ENCODE measurements around the gene TEKT5.
"Not testable (repeated sequence)": the region's sequence is repeated elsewhere in the genome, so short reads cannot be mapped to it uniquely, and the experiment has no call there.

The TEKT5 gene

GRCh38 chr16:10694830-10695229, at the start of gene TEKT5:
Gene TEKT5 (minus strand): TSS chr16:10694930. CDS start chr16:10694873, 57 bp downstream.
- no peak for DNase-seq (ENCODE audit: low read depth in 2 of 2)

DNA sequence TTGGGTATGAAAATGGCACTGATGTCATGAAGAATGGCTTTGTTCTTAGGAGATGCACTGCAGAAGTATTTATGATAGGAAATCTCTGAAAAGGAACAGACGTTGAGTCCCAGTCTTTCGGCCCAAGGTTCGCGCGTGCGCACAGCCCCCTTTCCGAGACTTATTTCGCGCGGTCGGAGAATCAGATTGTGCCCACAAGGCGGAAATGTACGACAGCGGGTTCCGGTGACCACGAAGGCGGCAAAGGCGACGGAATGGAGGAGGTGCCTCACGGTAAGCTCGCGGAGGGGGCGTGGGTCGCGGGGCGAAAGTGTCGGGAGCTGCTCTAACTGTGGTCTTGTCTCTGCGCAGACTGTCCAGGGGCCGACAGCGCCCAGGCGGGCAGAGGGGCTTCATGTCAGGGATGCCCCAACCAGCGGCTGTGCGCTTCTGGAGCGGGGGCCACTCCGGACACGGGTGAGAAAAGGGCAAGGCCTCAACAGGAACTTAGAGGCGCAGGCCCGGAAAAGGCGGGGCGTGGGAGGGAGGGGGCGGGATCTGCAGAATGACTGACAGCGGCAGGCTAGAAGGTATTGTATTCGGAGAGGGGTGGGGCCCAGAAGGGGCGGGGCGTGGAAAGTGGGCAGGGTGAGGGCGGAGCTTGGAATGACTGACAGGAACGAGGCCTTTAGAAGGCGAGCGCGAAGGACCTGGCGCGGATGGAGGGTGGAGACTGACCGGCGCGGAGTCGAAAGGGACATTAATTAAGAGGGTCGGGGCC, 49.1 kb upstream of the TEKT5 start, which contains the start of gene NUBP1:
NUBP1 (plus strand) TSS at position 233 of the 760 bp plus-strand sequence; CDS start at position 255, 22 bp downstream.
- peak; percentile 99 for DNase-seq (ENCODE audit: low read depth in 2 of 2)

DNA sequence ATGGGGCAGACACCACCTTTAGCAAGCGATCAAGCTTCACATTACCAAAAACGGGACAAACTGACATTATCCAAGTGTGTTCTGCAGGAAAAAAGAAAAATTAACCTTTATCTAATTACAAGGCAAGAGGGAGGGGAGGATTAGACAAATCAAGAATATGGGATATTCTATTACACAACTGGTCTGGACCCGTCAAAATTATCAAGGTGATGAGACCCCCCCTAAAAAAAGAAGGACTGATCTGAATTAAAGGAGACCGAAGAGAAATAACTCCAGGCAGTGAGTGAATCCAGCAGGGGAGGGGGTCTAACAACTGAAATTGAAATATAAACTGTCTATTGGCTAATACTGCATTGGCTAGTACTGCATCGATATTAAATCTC, 48.5 kb upstream of the TEKT5 start:
- no peak for DNase-seq (ENCODE audit: low read depth in 2 of 2)

- no peak for DNase-seq (ENCODE audit: low read depth in 2 of 2)
Measured at GRCh38 chr16:10741844-10742243, 47.1 kb upstream of the TEKT5 start.

DNA sequence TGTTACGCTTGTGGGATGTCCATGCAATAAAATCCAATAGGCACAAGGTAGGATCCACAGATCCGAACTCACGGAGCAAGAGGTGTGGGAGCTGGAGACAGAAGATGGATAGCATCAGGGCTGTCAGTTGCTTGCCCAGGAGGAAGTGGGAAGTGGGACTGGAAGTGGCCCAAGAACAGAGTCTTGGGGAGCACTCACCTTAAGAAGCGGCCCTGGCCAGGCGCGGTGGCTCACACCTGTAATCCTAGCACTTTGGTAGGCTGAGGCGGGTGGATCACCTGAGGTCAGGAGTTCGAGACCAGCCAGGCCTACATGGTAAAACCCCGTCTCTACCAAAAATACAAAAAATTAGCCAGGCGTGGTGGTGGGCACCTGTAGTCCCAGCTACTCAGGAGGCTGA, 46.5 kb upstream of the TEKT5 start:
- DNase-seq (ENCODE audit: low read depth in 2 of 2): not testable (repeated sequence)

DNA sequence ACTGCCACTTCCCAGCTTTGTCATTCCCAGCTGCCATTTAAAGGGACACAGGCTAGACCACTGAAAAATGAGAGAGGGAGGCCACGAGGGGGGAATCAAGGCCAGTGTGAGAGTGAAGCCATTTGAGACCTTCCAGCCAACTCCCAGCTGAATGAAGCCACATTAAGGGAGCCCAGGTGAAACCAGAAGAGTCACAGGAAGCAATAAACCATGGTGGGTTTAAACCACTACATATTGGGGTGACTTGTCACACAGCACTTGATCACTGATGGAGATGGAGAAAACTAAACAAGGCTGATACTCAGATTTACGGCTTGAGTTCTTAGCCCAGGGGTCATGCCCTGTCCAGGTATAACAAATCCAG, 46.1 kb upstream of the TEKT5 start:
- DNase-seq (ENCODE audit: low read depth in 2 of 2): no peak

DNA sequence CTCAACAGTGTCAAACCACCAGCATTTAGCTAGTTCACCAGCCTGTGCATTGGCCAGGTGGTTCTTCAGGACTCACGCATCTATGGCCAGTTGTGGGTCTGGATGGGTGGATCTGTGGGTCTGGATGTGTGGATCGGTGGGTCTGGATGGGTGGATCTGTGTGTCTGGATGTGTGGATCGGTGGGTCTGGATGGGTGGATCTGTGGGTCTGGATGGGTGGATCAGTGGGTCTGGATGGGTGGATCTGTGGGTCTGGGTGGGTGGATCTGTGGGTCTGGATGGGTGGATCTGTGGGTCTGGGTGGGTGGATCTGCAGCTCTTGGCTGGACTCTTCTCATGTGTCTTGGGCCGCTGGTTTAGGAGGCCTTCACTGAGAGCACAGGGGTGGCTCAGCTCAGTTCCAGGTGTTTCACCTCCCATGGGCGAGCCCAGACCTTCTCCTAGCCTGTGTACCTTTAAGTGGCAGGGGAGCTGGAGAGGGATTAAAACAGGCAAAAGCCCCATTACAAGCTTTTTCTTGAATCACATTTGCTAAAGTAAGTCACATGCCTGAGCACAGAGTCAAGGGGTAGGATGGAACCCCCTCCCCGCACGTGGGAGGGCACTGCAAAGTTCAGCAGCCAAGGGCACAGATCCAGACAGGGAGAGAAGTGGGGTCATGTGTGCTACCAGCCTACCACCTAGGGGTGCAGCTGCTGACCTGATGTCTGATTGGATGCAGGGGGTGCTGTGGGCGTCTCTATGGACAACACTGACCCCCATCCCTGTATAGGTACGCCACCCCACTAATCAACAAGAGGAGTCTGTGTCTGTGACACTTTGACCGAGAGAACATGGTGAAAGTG, 45.5 kb upstream of the TEKT5 start:
- no peak for DNase-seq (ENCODE audit: low read depth in 2 of 2)

DNA sequence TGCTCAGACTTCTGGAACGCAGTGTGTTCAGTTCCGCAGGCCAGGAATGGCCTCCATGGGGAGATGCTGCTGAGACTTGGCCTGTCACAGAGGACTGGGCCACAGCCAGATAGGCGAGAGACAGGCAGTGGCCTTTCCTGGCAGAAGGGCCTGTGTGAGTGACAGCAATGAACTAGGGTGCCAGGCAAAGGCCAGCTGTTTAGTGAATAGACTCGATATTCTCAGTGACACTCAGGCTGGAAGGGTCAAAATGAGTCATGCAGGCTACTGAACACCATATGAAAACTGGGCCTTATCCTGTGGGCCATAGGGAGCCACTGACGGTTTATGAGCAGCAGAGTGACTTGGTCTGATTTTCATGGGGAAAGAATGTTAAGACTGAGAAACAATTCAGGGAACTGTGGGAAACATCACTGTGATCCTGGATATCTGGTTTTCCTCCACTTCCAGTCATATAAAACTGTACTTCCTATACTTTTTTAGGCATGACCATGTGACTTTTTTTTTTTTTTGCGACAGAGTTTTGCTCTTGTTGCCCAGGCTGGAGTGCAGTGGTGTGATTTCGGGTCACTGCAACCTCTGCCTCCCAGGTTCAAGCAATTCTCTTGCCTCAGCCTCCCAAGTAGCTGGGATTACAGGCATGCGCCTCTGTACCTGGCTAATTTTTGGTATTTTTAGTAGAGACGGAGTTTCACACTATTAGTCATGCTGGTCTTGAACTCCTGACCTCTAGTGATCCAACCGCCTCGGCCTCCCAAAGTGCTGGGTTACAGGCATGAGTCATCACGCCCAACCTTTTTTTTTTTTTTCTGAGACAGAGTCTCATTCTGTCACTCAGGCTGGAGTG, 43.7 kb upstream of the TEKT5 start:
- peak in 1 of 2 donors; percentile 20 for DNase-seq (ENCODE audit: low read depth in 2 of 2)

GRCh38 chr16:10737068-10737625, 42.4 kb upstream of the TEKT5 start:
- DNase-seq (ENCODE audit: low read depth in 2 of 2): peak in 1 of 2 donors; percentile 46

DNA sequence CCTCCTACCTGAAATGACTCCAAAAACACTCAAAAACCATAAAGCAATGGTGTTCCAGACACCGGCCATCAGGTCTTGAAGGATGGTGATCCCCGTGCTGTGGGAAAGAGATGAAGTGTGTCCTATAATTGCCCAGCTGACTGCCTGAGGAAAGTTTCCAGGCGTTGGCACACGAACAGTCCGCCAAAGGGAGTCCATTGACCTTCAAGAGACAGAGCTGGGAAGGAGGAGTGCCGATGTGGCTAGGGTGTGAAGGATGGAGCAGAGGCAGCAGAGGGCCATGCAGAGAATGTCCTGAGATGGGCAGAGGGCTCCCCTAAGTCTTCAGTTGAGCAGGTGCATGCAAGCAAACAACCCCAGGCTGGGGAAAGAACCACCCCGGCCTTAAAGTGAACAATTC, 37.1 kb upstream of the TEKT5 start:
- no peak for DNase-seq (ENCODE audit: low read depth in 2 of 2)

DNA sequence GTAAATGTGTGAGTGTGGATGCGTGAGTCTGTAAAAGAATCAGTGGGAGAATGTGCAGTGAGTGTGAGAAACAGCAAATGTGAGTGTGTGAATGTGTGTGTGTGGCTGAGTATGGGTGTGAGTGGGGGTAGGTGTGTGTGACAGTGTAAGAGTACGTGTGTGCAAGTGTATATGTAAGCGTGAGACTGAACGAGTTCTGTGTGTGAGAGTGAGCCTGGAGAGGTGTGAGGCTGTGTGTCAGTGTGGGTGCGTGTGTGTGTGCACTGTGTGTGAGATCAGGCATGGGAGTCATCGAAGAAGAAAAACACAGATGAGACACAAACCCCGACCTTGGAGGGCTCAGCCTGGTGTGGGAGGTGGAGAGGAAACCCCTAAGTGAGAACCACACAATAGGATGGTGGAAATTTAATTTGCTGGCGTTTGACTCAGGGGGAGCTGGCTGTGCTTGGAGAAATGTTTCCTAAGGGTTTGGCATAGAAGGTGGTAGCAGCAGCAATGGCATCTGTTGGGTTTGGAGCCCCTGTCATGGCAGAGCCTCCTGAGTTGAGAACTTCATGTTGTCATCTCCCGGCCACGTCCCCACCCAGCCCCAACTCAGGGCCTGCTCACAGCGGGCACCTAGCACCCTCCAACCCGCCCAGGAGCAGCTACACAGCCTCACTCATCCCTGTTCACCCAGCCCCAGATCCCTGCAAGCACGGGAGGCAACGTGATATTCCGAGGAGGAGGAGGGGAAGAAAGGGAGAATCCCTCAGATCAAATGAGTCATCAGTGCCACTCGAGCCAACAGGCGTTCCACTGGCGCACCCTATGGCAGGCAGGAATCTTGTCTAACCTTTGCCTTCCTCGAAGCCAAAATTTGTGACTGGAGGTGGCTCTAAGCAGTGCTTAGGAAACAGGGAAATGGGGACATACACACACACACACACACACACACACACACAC, 34.6 kb upstream of the TEKT5 start:
- no peak for DNase-seq (ENCODE audit: low read depth in 2 of 2)

DNA sequence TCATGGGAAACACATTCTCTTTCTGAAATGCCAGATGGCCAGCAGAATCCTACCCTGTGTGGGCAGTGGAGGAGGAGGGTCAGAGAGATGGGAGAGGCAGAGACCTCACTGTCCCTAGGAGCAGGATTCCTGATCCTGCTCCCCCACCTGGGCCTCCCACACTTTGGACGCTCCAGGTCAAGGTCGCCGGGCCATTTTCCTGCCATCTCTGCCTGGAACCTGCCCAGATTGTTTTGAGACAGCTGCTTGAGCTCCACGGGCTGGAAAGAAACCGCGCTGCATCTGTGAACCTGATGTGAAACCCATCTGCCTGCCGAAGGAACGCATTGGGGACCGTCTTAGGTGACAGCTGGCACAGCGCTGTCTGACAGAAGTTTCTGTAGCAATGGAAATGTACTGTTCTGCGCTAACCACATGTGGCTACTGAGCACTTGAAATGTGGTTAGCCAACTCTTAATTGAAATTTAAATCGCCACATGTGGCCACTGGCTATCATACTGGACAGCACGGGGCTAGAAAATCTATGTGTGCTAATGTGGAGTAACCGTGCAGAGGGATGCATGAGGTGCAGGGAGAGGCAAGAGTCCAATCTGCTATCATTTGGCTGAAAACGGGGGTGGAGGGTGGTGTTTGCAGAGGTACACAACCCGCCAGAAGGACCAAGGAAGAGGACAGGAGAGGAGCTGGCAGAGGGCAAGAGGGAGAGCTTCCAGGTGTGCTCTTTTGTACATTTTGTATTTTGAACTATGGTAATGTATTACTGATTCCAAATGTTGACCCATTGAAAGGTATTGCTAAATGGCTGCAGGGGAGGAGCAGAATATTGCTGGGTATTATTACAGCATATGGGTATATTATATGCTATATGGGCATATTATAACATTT, 33.5 kb upstream of the TEKT5 start:
- DNase-seq (ENCODE audit: low read depth in 2 of 2): no peak

GRCh38 chr16:10708969-10709368, 14.2 kb upstream of the TEKT5 start:
- no peak for DNase-seq (ENCODE audit: low read depth in 2 of 2)

DNA sequence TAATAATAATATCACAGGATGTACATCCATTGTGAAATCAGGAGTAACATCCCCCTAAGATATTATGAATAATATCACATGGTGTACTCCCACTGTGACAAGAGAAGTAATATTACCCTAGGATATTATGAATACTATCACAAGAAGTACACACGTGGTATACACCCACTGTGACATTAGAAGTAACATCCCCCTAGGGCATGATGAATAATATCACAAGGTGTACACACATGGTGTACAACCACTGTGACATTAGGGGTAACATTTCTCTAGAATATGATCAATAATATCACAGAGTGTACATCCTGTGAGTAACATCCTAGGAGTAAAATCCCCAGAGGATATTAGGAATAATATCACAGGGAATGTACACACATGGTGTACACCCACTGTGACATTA, 5.0 kb upstream of the TEKT5 start:
- DNase-seq (ENCODE audit: low read depth in 2 of 2): no peak

GRCh38 chr16:10694306-10694705, 424 bp downstream of the TEKT5 start:
- DNase-seq (ENCODE audit: low read depth in 2 of 2): no peak

DNA sequence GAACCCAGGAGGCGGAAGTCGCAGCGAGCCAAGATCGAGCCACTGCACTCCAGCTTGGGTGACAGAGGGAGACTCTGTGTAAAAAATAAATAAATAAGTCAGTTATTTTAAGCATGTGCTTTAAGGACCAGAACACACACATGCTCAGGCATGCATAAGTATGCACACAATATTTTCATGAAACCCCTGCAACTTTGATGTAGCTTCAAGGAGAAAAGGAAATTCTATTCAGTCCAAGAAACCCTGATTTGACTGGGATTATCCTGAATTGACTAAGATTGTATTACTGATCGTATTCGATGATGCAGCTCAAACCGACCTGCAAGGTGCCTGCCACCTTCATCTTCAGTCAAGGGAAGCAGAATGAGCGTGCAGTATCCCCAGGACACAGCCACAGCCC, 841 bp downstream of the TEKT5 start:
- DNase-seq (ENCODE audit: low read depth in 2 of 2): no peak

DNA sequence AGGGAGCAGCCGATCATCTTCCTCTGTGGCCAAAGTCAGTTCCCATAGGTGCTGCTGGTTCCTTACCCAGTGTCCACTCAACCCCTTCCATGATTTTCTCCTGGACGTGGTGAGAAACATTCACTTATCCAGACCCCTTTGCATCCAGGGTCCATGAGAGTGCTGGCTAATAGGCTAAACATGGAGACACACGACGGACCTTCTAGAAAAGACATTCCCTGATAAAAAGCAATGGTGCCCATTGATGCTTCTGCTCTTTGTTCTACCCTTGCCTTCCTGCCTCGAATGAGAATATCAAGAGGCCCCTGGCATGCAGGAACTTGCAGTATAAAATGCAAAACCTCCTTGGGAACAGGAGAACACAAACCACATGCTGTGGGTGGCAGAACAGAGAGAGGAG, 2.3 kb downstream of the TEKT5 start:
- no peak for DNase-seq (ENCODE audit: low read depth in 2 of 2)

- DNase-seq (ENCODE audit: low read depth in 2 of 2): no peak
Measured at GRCh38 chr16:10688726-10689125, 6.0 kb downstream of the TEKT5 start.

DNA sequence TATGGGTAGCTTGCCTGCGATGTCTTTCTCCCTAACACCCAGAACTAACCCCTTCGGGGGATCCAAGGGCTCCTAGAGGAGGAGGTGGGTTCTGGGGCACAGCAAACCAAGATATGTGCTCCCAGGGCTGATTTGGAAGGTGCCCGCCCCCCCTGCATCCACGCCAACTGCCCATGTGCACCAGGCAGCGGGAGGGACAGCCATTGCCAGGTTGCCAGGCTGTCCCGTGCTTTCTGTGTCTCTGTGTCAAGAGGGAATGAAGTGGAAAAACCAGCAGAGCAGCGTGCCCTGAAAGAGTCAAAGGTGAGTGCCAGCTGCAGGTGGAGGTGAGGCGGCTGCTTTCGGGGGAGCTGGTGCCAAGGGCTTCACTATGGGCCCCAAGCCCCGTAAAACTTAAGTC, 6.4 kb downstream of the TEKT5 start:
- DNase-seq (ENCODE audit: low read depth in 2 of 2): no peak

- DNase-seq (ENCODE audit: low read depth in 2 of 2): no peak
Measured at GRCh38 chr16:10685709-10686108, 9.0 kb downstream of the TEKT5 start.
